Gastrocnemius medialis (tissue), 4 donors: ENCODE data around the gene LILRA1. TPM values are rescaled to one million over a fixed set of nuclear protein-coding genes. Genes with fewer than 3 reads are reported as not detected.
"Not testable (repeated sequence)": the region's sequence is repeated elsewhere in the genome, so short reads cannot be mapped to it uniquely, and the experiment has no call there.

Experiments used
- ATAC-seq, 2 donors: fragments of 150-250 bp; one replicate each; pipeline ENCODE4 v1.9.1; 2016
- DNase-seq, 2 donors: peaks; one replicate each; pipeline ENCODE4 v3.0.0-alpha.2; 2019
- H3K27ac ChIP-seq, 4 donors: fragments of 200-600 bp; sonication (generic); 1 replicate in 1 of 4; 2 replicates in 3 of 4; pipeline ENCODE4 v1.5.1; 2016 to 2018; ENCODE audit warnings: mild to moderate bottlenecking in 2 of 4, moderate library complexity in 1 of 4
- H3K27me3 ChIP-seq, 3 donors: fragments of 200-600 bp; sonication (generic) in 2 of 3; 1 replicate in 1 of 3; 2 replicates in 2 of 3; pipeline versions ENCODE4 v1.5.1 to v1.6.0; 2016 to 2019; ENCODE audit warnings: mild to moderate bottlenecking in 1 of 3, moderate library complexity in 1 of 3
- H3K36me3 ChIP-seq, 2 donors: fragments of 200-600 bp; sonication (generic) in 1 of 2; one replicate each; pipeline ENCODE4 v1.5.1; 2017 to 2018
- H3K4me1 ChIP-seq, 2 donors: fragments of 200-600 bp; sonication (generic) in 1 of 2; one replicate each; pipeline ENCODE4 v1.5.1; 2016 to 2017; ENCODE audit warnings: mild to moderate bottlenecking in 2 of 2
- H3K4me3 ChIP-seq, 4 donors: fragments of 200-600 bp; sonication (generic) in 3 of 4; 1 replicate in 1 of 4; 2 replicates in 3 of 4; pipeline ENCODE4 v1.5.1; 2016 to 2019; ENCODE audit warnings: mild to moderate bottlenecking in 2 of 4
- H3K9me3 ChIP-seq, 3 donors: fragments of 200-600 bp; sonication (generic) in 2 of 3; 1 replicate in 1 of 3; 2 replicates in 2 of 3; pipeline ENCODE4 v1.5.1; 2016 to 2019
- CTCF ChIP-seq, 5 experiments: fragments of 450-650 bp in 3 of 5; fragments of 200-600 bp in 2 of 5; sonication (generic) in 2 of 5; IDR thresholded peaks in 4 of 5; conservative IDR thresholded peaks in 1 of 5; 1 replicate in 4 of 5; 2 replicates in 1 of 5; pipeline ENCODE4 v1.5.1; 2016 to 2019; ENCODE audit warnings: antibody characterized with exemption in 5 of 5, mild to moderate bottlenecking in 3 of 5, moderate library complexity in 3 of 5
- POLR2A ChIP-seq, 2 donors: fragments of 450-650 bp; IDR thresholded peaks; one replicate each; pipeline ENCODE4 v1.6.1; 2017; ENCODE audit warnings: antibody characterized with exemption in 2 of 2, mild to moderate bottlenecking in 2 of 2, moderate library complexity in 2 of 2
- in situ Hi-C, 4 donors: fragments of 200-750 bp; cut with MboI; loops; one replicate each; pipeline versions ENCODE4 v1.15.0 to v1.8.0; 2017; ENCODE audit warnings: low sequenced_read_pairs in 4 of 4
- intact Hi-C: fragments of 100-400 bp; cut with DNase I; formaldehyde crosslinking; loops from one replicate; pipeline ENCODE4 v1.15.1; 2023; ENCODE audit warnings: low total_unique reads
- total RNA-seq, 4 donors: library from RNA; depleted of rRNA; stranded (reverse); fragments of >200 nt; gene quantifications; one replicate each; pipeline versions ENCODE4 v1.1.0 to v1.2.3, GENCODE V29; 2016

The LILRA1 gene
- total RNA-seq, 4 donors from 2014 or later = 0.40 to 0.62 TPM; not detected in 2

DNA sequence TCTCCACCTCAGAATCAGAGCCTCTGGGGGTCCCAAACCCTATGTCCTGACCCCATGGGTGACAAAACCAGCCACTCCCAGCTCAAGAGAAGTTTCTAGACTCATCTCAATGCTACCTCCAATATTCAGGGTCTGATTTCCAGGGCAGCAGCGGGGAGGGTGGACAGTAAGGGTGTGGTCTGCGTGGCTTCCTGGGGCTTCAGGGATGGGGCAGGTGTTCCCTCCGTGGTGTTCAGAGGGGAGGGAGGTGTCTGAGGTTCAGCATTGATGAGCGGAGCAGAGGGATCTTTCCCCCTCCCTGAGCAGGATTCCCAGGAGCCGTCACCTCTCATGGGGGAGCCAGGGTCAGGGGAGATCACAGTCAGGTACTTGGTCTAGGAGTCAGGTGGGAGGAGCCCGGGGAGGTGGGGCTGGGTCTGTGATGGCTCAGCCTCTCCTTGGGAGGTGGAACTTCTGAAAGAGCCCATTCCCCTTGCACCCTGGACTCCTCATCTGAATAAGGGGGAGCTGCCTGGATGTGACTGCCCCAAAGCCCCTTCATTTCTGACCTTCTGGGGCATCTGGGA is 16.9 kb upstream of the LILRA1 start:
- H3K4me1 ChIP-seq = no peaks in the 10 kb centered on the region
- intact Hi-C loops = no loop called here
- no peak overlapping the region for H3K4me3 ChIP-seq
- no peak overlapping the region for H3K27ac ChIP-seq
- H3K9me3 ChIP-seq = no peaks in the 10 kb centered on the region
- TF ChIP-seq POLR2A (IDR thresholded peaks at IDR 0.05) = no peak
- in situ Hi-C loops = no loop called here
- DNase-seq (no peak), ATAC-seq (no peak)
- H3K27me3 ChIP-seq = no peaks in the 10 kb centered on the region
- H3K36me3 ChIP-seq = no peaks in the 10 kb centered on the region

GRCh38 chr19:54577334-54577733 is 16.1 kb upstream of the LILRA1 start:
- H3K4me3 ChIP-seq = no peak overlapping the region
- DNase-seq = no peak
- intact Hi-C loops (no loop called here), in situ Hi-C loops (no loop called here)
- no peaks in the 10 kb centered on the region for H3K4me1 ChIP-seq
- H3K27ac ChIP-seq = no peak overlapping the region
- ATAC-seq = no peak
- TF ChIP-seq POLR2A (IDR thresholded peaks at IDR 0.05) = no peak
- H3K9me3 ChIP-seq = no peaks in the 10 kb centered on the region
- no peaks in the 10 kb centered on the region for H3K36me3 ChIP-seq
- no peaks in the 10 kb centered on the region for H3K27me3 ChIP-seq

GRCh38 chr19:54578268-54578667 is 15.2 kb upstream of the LILRA1 start:
- H3K4me3 ChIP-seq, ATAC-seq, H3K27ac ChIP-seq, H3K9me3 ChIP-seq, in situ Hi-C loops, H3K36me3 ChIP-seq, H3K4me1 ChIP-seq, intact Hi-C loops, H3K27me3 ChIP-seq, DNase-seq: not testable (repeated sequence)

GRCh38 chr19:54586397-54586796 is 7.0 kb upstream of the LILRA1 start:
- no peak overlapping the region for H3K4me3 ChIP-seq
- H3K27ac ChIP-seq = no peak overlapping the region
- H3K9me3 ChIP-seq = no peaks in the 10 kb centered on the region
- H3K4me1 ChIP-seq = no peaks in the 10 kb centered on the region
- no peaks in the 10 kb centered on the region for H3K36me3 ChIP-seq
- DNase-seq = no peak
- TF ChIP-seq POLR2A (IDR thresholded peaks at IDR 0.05) = no peak
- no peak for TF ChIP-seq CTCF (IDR thresholded peaks at IDR 0.05 in 4 of 5, conservative IDR thresholded peaks at IDR 0.05 in 1 of 5)
- in situ Hi-C loops = loop anchor here in 1 of 4 donors (5.0 kb wide), 1 partner anchor 304 kb away; the partner anchor contains the start of gene LILRB2
- intact Hi-C loops = loop anchor here (5.0 kb wide), 1 partner anchor 304 kb away; the partner anchor contains the start of gene LILRB2
- no peak for ATAC-seq
- no peaks in the 10 kb centered on the region for H3K27me3 ChIP-seq

GRCh38 chr19:54587026-54587425 is 6.4 kb upstream of the LILRA1 start:
- no peaks in the 10 kb centered on the region for H3K27me3 ChIP-seq
- ATAC-seq (no peak), DNase-seq (no peak)
- no peaks in the 10 kb centered on the region for H3K36me3 ChIP-seq
- in situ Hi-C loops (loop anchor here in 1 of 4 donors (5.0 kb wide), 1 partner anchor 305 kb away; the partner anchor contains the start of gene LILRB2), intact Hi-C loops (loop anchor here (5.0 kb wide), 1 partner anchor 305 kb away; the partner anchor contains the start of gene LILRB2)
- H3K27ac ChIP-seq = no peak overlapping the region
- TF ChIP-seq POLR2A (IDR thresholded peaks at IDR 0.05) = no peak
- TF ChIP-seq CTCF (IDR thresholded peaks at IDR 0.05 in 4 of 5, conservative IDR thresholded peaks at IDR 0.05 in 1 of 5) = no peak
- H3K4me1 ChIP-seq = no peaks in the 10 kb centered on the region
- H3K9me3 ChIP-seq = no peaks in the 10 kb centered on the region
- no peak overlapping the region for H3K4me3 ChIP-seq

DNA sequence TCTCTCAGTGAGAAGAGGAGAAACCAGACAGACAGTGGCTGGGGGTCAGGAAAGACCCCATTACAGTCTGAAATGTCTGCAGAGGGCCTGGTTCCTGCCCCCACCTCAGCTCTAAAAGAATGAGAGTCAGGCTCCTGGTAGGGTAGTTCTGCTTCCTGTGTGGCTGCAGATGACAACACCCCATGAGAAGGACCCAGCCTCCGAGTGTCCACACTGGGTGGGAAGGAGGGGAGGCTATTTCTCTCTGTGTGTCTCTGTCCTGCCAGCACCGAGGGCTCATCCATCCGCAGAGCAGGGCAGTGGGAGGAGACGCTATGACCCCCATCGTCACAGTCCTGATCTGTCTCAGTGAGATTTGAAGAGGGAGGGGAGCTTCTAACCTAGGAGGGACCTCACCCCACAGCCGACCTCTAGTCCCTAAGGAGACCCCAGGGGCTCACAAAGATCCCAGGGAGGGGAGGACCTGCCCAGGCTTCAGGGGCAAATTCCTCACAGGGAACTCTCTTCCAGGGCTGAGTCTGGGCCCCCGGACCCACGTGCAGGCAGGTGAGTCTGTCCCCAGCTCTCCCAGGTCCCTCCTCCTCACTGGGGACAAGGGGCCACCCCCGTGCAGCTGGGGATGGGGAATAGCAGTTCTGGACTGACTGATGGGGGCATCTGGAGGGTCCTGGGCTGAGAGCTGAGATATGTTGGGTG is 647 bp downstream of the LILRA1 start:
- H3K27me3 ChIP-seq, H3K9me3 ChIP-seq, H3K4me3 ChIP-seq, in situ Hi-C loops, H3K27ac ChIP-seq, H3K4me1 ChIP-seq, H3K36me3 ChIP-seq, DNase-seq, intact Hi-C loops, ATAC-seq: not testable (repeated sequence)
